ENCODE data around the gene ARHGEF11.

The ARHGEF11 gene

GRCh38 chr1:156931974-156932710, 113.4 kb downstream of the ARHGEF11 start:
- TF ChIP-seq CTCF (conservative IDR thresholded peaks at IDR 0.05; ENCODE audit: low read depth), result no peak
- DNase-seq (ENCODE audit: low spot score), result no peak
- CTCF ChIA-PET, result interaction anchor here (0.6 to 0.9 kb wide), 2 partner anchors 18 to 27 kb away, joined by 3 read pairs; no protein-coding TSS in a partner anchor
- no peak overlapping the region for H3K27ac ChIP-seq
- POLR2A ChIA-PET (ENCODE audit: low non-redundant PET), result no interaction called here

GRCh38 chr1:156931211-156931952, 114.2 kb downstream of the ARHGEF11 start:
- no peak for TF ChIP-seq CTCF (conservative IDR thresholded peaks at IDR 0.05; ENCODE audit: low read depth)
- no peak for DNase-seq (ENCODE audit: low spot score)
- ChIA-PET CTCF (interaction anchor here (0.6 to 0.9 kb wide), 2 partner anchors 17 to 28 kb away, joined by 3 read pairs; no protein-coding TSS in a partner anchor), POLR2A (ENCODE audit: low non-redundant PET) (no interaction called here)
- no peak overlapping the region for H3K27ac ChIP-seq

GRCh38 chr1:156930483-156930882, 115.1 kb downstream of the ARHGEF11 start:
- TF ChIP-seq CTCF (conservative IDR thresholded peaks at IDR 0.05; ENCODE audit: low read depth), result no peak
- ChIA-PET CTCF (no interaction called here), POLR2A (ENCODE audit: low non-redundant PET) (no interaction called here)
- no peak overlapping the region for H3K27ac ChIP-seq
- DNase-seq (ENCODE audit: low spot score), result no peak

- ChIA-PET POLR2A (ENCODE audit: low non-redundant PET) (no interaction called here), CTCF (no interaction called here)
- DNase-seq (ENCODE audit: low spot score), result no peak
- no peak overlapping the region for H3K27ac ChIP-seq
- TF ChIP-seq CTCF (conservative IDR thresholded peaks at IDR 0.05; ENCODE audit: low read depth), result no peak
Measured at GRCh38 chr1:156929596-156930238, 115.8 kb downstream of the ARHGEF11 start.

GRCh38 chr1:156928043-156928602, 117.4 kb downstream of the ARHGEF11 start:
- H3K27ac ChIP-seq, result no peak overlapping the region
- ChIA-PET POLR2A (ENCODE audit: low non-redundant PET) (no interaction called here), CTCF (interaction anchor here (0.5 to 4.1 kb wide), 25 partner anchors 8 to 239 kb away, joined by 3 to 77 read pairs (median 4); partner anchors contain the start of genes INSRR, METTL25B, NTRK1 and PEAR1)
- no peak for DNase-seq (ENCODE audit: low spot score)
- peak; percentile 43 for TF ChIP-seq CTCF (conservative IDR thresholded peaks at IDR 0.05; ENCODE audit: low read depth)
